Panc1 (cell line): ENCODE results near the gene PLCG1.

Experiments used
- CTCF ChIP-seq: fragments of 450-650 bp; IDR thresholded peaks from 2 replicates; pipeline ENCODE4 v1.5.1; 2017; ENCODE audit warnings: mild to moderate bottlenecking
- POLR2AphosphoS5 ChIP-seq: IDR thresholded peaks from 2 replicates; pipeline ENCODE4 v1.6.1; 2012; ENCODE audit warnings: mild to moderate bottlenecking, low read depth, low read length, moderate library complexity
- REST ChIP-seq, 2 experiments: IDR thresholded peaks; 2 replicates each; pipeline ENCODE4 v1.6.1; 2011 to 2012; ENCODE audit warnings: low read depth in 2 of 2, control low read depth in 1 of 2, low read length in 1 of 2, mild to moderate bottlenecking in 1 of 2, moderate library complexity in 1 of 2; ENCODE audit not compliant: insufficient read depth in 1 of 2
- SIN3A ChIP-seq: IDR thresholded peaks from 2 replicates; pipeline ENCODE4 v1.6.1; 2012; ENCODE audit warnings: low read depth, mild to moderate bottlenecking, low read length, moderate library complexity, borderline replicate concordance; ENCODE audit not compliant: insufficient read depth

GRCh38 chr20:41181567-41181966 is 44.2 kb downstream of the PLCG1 start:
- TF ChIP-seq CTCF, result no peak
- no peak for TF ChIP-seq POLR2AphosphoS5
- TF ChIP-seq SIN3A, result no peak
- no peak for TF ChIP-seq REST (IDR thresholded peaks at IDR 0.05; ENCODE audit: insufficient read depth in 1 of 2, low read depth in 2 of 2, low read length in 1 of 2)
